ENCODE results near the gene SEPTIN7.

The SEPTIN7 gene

GRCh38 chr7:35762781-35763180, 38.1 kb upstream of the SEPTIN7 start:
- Histone ChIP-seq H3K4me1 (ENCODE audit: control insufficient read depth, insufficient read depth, low read length, poor library complexity, severe bottlenecking) (peaks cover 34% of the 10 kb centered on the region), H3K4me3 (ENCODE audit: extremely low read depth, insufficient read depth, low read length, poor library complexity, severe bottlenecking) (no peak overlapping the region), H3K9me3 (ENCODE audit: control insufficient read depth, low read length) (no peaks in the 10 kb centered on the region), H3K36me3 (ENCODE audit: control insufficient read depth, insufficient read depth, low read length) (no peaks in the 10 kb centered on the region), H3K27ac (ENCODE audit: low read depth, low read length, severe bottlenecking) (peak overlapping the region; percentile 79)
- 63 to 71% methylated on average over 2 of the region's 3 CpGs for WGBS, 2 experiments (ENCODE audit: insufficient coverage in 2 of 2)

DNA sequence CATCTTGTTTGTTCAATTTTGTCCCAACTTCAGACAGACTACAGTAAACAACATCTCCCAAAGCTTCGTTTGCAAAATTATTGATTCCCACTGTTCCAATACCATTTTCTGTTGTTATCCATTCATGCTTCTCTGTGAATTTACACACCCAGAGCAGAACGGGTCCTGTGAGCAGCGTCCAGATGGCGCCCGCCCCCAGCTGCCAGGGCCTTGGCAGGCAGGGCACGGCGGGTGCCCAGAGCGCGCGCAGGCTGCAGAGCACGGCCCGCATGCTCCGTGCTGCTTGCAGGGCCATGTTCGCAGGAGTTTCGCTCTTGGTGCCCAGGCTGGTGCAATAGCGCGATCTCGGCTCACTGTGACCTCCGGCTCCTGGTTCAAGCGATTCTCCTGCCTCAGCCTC, 32.5 kb upstream of the SEPTIN7 start:
- Histone ChIP-seq H3K4me1 (ENCODE audit: control insufficient read depth, insufficient read depth, low read length, poor library complexity, severe bottlenecking) (no peaks in the 10 kb centered on the region), H3K9me3 (ENCODE audit: control insufficient read depth, low read length) (no peaks in the 10 kb centered on the region), H3K27ac (ENCODE audit: low read depth, low read length, severe bottlenecking) (no peak overlapping the region), H3K36me3 (ENCODE audit: control insufficient read depth, insufficient read depth, low read length) (no peaks in the 10 kb centered on the region), H3K4me3 (ENCODE audit: extremely low read depth, insufficient read depth, low read length, poor library complexity, severe bottlenecking) (no peak overlapping the region)
- 97 to 98% methylated on average over 20 of the region's 20 CpGs for WGBS, 2 experiments (ENCODE audit: insufficient coverage in 2 of 2)

- H3K4me3 ChIP-seq (ENCODE audit: extremely low read depth, insufficient read depth, low read length, poor library complexity, severe bottlenecking): no peak overlapping the region
- no peaks in the 10 kb centered on the region for H3K4me1 ChIP-seq (ENCODE audit: control insufficient read depth, insufficient read depth, low read length, poor library complexity, severe bottlenecking)
- H3K36me3 ChIP-seq (ENCODE audit: control insufficient read depth, insufficient read depth, low read length): no peaks in the 10 kb centered on the region
- H3K9me3 ChIP-seq (ENCODE audit: control insufficient read depth, low read length): no peaks in the 10 kb centered on the region
- H3K27ac ChIP-seq (ENCODE audit: low read depth, low read length, severe bottlenecking): no peak overlapping the region
These were observed 29.1 kb upstream of the SEPTIN7 start for GRCh38 chr7:35771776-35772175.

DNA sequence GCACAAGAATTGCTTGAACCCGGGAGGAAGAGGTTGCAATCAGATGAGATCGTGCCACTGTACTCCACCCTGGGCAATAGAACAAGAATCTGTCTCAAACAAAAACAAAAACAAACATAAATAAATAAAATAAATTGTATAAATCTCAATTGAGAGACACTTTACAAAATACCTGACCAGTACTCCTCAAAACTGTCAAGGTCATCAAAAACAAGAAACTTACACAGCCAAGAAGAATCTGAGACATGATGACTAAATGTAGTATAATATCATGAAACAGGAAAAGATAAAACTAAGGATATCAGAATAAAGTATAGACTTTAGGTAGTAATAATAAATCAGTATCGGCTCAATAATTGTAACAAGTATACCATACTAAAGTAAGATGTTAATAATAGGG, 26.9 kb upstream of the SEPTIN7 start:
- no peaks in the 10 kb centered on the region for H3K4me1 ChIP-seq (ENCODE audit: control insufficient read depth, insufficient read depth, low read length, poor library complexity, severe bottlenecking)
- no peaks in the 10 kb centered on the region for H3K9me3 ChIP-seq (ENCODE audit: control insufficient read depth, low read length)
- H3K36me3 ChIP-seq (ENCODE audit: control insufficient read depth, insufficient read depth, low read length): no peaks in the 10 kb centered on the region
- no peak overlapping the region for H3K4me3 ChIP-seq (ENCODE audit: extremely low read depth, insufficient read depth, low read length, poor library complexity, severe bottlenecking)
- no peak overlapping the region for H3K27ac ChIP-seq (ENCODE audit: low read depth, low read length, severe bottlenecking)
- WGBS, 2 experiments (ENCODE audit: insufficient coverage in 2 of 2): 86 to 100% methylated on average over 1 of the region's 3 CpGs

- Histone ChIP-seq H3K4me1 (ENCODE audit: control insufficient read depth, insufficient read depth, low read length, poor library complexity, severe bottlenecking) (no peaks in the 10 kb centered on the region), H3K4me3 (ENCODE audit: extremely low read depth, insufficient read depth, low read length, poor library complexity, severe bottlenecking) (no peak overlapping the region), H3K27ac (ENCODE audit: low read depth, low read length, severe bottlenecking) (no peak overlapping the region), H3K9me3 (ENCODE audit: control insufficient read depth, low read length) (no peaks in the 10 kb centered on the region), H3K36me3 (ENCODE audit: control insufficient read depth, insufficient read depth, low read length) (no peaks in the 10 kb centered on the region)
- no CpG with 5 or more reads among the region's 1 CpG for WGBS, 2 experiments (ENCODE audit: insufficient coverage in 2 of 2)
These were observed 24.2 kb upstream of the SEPTIN7 start for GRCh38 chr7:35776686-35777085.

DNA sequence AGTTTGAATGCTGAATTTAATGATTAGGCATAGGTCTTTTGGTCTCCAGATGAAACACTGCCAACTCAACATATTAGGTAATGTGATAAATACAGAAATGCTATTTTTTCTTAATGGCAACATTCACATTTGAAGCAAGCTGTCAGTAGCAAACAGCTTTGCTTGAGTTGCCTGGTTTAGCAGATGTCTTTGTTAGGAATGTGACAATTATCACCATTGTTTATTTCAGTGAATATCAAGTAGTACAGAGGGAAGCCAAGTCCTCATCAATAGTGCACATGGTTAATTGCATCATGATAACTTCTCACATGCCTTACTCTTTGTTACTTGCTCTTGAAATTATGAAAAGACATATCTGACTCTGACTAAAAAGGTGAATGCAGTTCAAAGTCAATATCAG, 23.7 kb upstream of the SEPTIN7 start:
- Histone ChIP-seq H3K27ac (ENCODE audit: low read depth, low read length, severe bottlenecking) (no peak overlapping the region), H3K9me3 (ENCODE audit: control insufficient read depth, low read length) (no peaks in the 10 kb centered on the region), H3K36me3 (ENCODE audit: control insufficient read depth, insufficient read depth, low read length) (no peaks in the 10 kb centered on the region), H3K4me3 (ENCODE audit: extremely low read depth, insufficient read depth, low read length, poor library complexity, severe bottlenecking) (no peak overlapping the region), H3K4me1 (ENCODE audit: control insufficient read depth, insufficient read depth, low read length, poor library complexity, severe bottlenecking) (no peaks in the 10 kb centered on the region)

GRCh38 chr7:35780070-35780469, 20.8 kb upstream of the SEPTIN7 start:
- H3K4me1 ChIP-seq (ENCODE audit: control insufficient read depth, insufficient read depth, low read length, poor library complexity, severe bottlenecking): no peaks in the 10 kb centered on the region
- H3K9me3 ChIP-seq (ENCODE audit: control insufficient read depth, low read length): no peaks in the 10 kb centered on the region
- H3K36me3 ChIP-seq (ENCODE audit: control insufficient read depth, insufficient read depth, low read length): no peaks in the 10 kb centered on the region
- H3K27ac ChIP-seq (ENCODE audit: low read depth, low read length, severe bottlenecking): no peak overlapping the region
- 85 to 100% methylated on average over 1 of the region's 1 CpG for WGBS, 2 experiments (ENCODE audit: insufficient coverage in 2 of 2)
- no peak overlapping the region for H3K4me3 ChIP-seq (ENCODE audit: extremely low read depth, insufficient read depth, low read length, poor library complexity, severe bottlenecking)

DNA sequence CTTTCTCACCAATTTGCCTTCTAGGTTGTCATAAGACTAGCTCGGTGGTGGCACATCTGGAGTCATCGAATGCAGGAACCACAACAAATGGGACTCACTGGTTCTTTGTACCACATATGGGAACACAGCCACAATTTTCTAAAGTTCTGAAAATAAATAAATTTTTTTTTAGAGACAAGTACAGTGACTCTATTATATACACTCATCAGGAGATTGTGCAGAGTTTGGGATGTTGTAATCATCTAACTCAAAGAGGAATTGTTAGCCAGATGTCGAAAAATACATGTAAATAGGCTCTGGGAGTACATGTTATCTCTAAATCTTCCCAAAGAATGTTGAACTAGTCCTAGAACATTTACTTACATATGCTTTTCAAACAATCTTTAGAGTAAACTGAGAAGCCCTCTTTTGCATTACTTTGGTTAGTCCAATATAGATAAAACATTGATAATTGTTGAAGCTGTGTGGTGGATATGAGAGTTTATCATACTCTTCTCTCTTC, 19.6 kb upstream of the SEPTIN7 start:
- Histone ChIP-seq H3K9me3 (ENCODE audit: control insufficient read depth, low read length) (no peaks in the 10 kb centered on the region), H3K4me3 (ENCODE audit: extremely low read depth, insufficient read depth, low read length, poor library complexity, severe bottlenecking) (no peak overlapping the region), H3K27ac (ENCODE audit: low read depth, low read length, severe bottlenecking) (no peak overlapping the region), H3K4me1 (ENCODE audit: control insufficient read depth, insufficient read depth, low read length, poor library complexity, severe bottlenecking) (no peaks in the 10 kb centered on the region), H3K36me3 (ENCODE audit: control insufficient read depth, insufficient read depth, low read length) (no peaks in the 10 kb centered on the region)
- 100% methylated on average over 2 of the region's 3 CpGs for WGBS, 2 experiments (ENCODE audit: insufficient coverage in 2 of 2)

DNA sequence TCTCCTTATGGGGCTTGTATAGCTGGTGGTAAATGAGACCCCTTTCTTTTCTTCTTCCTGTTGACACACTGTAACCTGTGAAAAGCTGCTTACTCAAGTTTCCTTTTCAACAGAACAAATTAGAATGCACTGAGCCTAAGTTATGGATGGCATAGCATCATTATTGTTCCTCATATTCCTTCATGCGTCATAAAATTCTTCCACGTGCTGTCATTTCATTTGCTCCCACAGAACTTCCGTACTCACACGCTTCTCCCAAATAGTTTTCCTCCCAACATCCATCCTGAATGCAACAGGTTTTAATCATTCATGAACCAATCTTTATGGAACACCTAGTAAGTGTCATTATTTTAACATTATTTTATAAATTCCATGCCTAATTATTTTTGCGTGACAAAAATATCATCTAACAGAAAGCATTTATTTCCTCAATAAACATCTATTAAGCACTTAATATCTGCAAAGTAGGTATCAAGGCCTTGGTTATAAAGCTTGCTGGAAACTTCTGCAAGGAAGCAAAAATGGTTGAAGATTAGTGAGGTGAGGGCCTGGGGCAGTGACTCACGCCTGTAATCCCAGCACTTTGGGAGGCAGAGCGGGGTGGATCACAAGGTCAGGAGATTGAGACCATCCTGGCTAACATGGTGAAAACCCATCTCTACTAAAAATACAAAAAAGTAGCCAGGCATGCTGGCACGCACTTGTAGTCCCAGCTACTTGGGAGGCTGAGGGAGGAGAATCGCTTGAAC, 18.9 kb upstream of the SEPTIN7 start:
- H3K36me3 ChIP-seq (ENCODE audit: control insufficient read depth, insufficient read depth, low read length): no peaks in the 10 kb centered on the region
- H3K4me1 ChIP-seq (ENCODE audit: control insufficient read depth, insufficient read depth, low read length, poor library complexity, severe bottlenecking): no peaks in the 10 kb centered on the region
- no peaks in the 10 kb centered on the region for H3K9me3 ChIP-seq (ENCODE audit: control insufficient read depth, low read length)
- H3K27ac ChIP-seq (ENCODE audit: low read depth, low read length, severe bottlenecking): no peak overlapping the region
- 93 to 95% methylated on average over 6 to 8 of the region's 9 CpGs for WGBS, 2 experiments (ENCODE audit: insufficient coverage in 2 of 2)
- no peak overlapping the region for H3K4me3 ChIP-seq (ENCODE audit: extremely low read depth, insufficient read depth, low read length, poor library complexity, severe bottlenecking)

GRCh38 chr7:35784332-35784731, 16.5 kb upstream of the SEPTIN7 start:
- Histone ChIP-seq H3K9me3 (ENCODE audit: control insufficient read depth, low read length) (no peaks in the 10 kb centered on the region), H3K36me3 (ENCODE audit: control insufficient read depth, insufficient read depth, low read length) (no peaks in the 10 kb centered on the region), H3K4me1 (ENCODE audit: control insufficient read depth, insufficient read depth, low read length, poor library complexity, severe bottlenecking) (peaks cover 3% of the 10 kb centered on the region), H3K4me3 (ENCODE audit: extremely low read depth, insufficient read depth, low read length, poor library complexity, severe bottlenecking) (no peak overlapping the region), H3K27ac (ENCODE audit: low read depth, low read length, severe bottlenecking) (no peak overlapping the region)
- 92 to 100% methylated on average over 3 of the region's 3 CpGs for WGBS, 2 experiments (ENCODE audit: insufficient coverage in 2 of 2)

DNA sequence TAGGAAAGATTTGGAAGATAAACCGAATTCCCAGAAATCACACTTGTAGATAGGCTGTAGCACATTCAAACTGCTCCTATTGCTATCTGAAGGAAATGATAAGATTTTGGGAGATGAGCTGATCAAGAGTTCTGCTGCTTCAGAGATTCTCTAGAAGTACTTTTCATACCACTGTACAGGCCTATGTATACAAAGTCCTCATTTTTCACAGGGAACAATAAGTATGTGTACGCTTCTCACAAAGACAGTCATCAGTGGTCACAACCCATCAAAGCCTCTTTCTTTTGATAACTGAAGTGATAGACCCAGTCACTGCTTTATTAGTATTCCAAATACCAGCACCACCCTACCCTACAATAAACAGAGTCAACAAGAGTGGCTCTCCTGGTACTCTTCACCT, 15.6 kb upstream of the SEPTIN7 start:
- no peak overlapping the region for H3K4me3 ChIP-seq (ENCODE audit: extremely low read depth, insufficient read depth, low read length, poor library complexity, severe bottlenecking)
- WGBS, 2 experiments (ENCODE audit: insufficient coverage in 2 of 2): 87 to 92% methylated on average over 1 to 2 of the region's 2 CpGs

More for the DNA sequence above, 15.6 kb upstream of the SEPTIN7 start:
- Histone ChIP-seq H3K27ac (ENCODE audit: low read depth, low read length, severe bottlenecking) (no peak overlapping the region), H3K36me3 (ENCODE audit: control insufficient read depth, insufficient read depth, low read length) (no peaks in the 10 kb centered on the region), H3K9me3 (ENCODE audit: control insufficient read depth, low read length) (no peaks in the 10 kb centered on the region), H3K4me1 (ENCODE audit: control insufficient read depth, insufficient read depth, low read length, poor library complexity, severe bottlenecking) (peaks cover 3% of the 10 kb centered on the region)

Data from mesodermal cell (in vitro differentiated cells).